Liver (tissue), 9 donors: ENCODE results near the gene STK32C. TPM values are rescaled to one million over a fixed set of nuclear protein-coding genes. Genes with fewer than 3 reads are reported as not detected.

ENCODE experiments used
- DNase-seq: peaks from one replicate; pipeline ENCODE4 v3.0.0-alpha.2; 2017; ENCODE audit warnings: low spot score
- H3K27ac ChIP-seq, 2 donors: one replicate each; pipeline ENCODE4 v1.7.0; 2013; ENCODE audit warnings: inconsistent platforms in 2 of 2, low read length in 2 of 2, control low read depth in 1 of 2, low read depth in 1 of 2, mild to moderate bottlenecking in 1 of 2
- H3K27me3 ChIP-seq, 4 donors: one replicate each; pipeline versions ENCODE4 v1.6.1 to v1.7.0; 2013; ENCODE audit warnings: low read length in 3 of 4, inconsistent platforms in 1 of 4, mild to moderate bottlenecking in 1 of 4, moderate library complexity in 1 of 4; ENCODE audit not compliant: control insufficient read depth in 4 of 4, insufficient read depth in 4 of 4
- H3K36me3 ChIP-seq, 4 donors: one replicate each; pipeline versions ENCODE4 v1.6.1 to v1.7.0; 2013; ENCODE audit warnings: low read length in 3 of 4, mild to moderate bottlenecking in 3 of 4, low read depth in 1 of 4, moderate library complexity in 1 of 4; ENCODE audit not compliant: control insufficient read depth in 4 of 4, insufficient read depth in 3 of 4
- H3K4me1 ChIP-seq, 4 donors: one replicate each; pipeline versions ENCODE4 v1.6.1 to v1.7.0; 2013; ENCODE audit warnings: low read length in 3 of 4, mild to moderate bottlenecking in 3 of 4, moderate library complexity in 1 of 4; ENCODE audit not compliant: control insufficient read depth in 4 of 4, insufficient read depth in 4 of 4
- H3K4me3 ChIP-seq, 3 donors: one replicate each; pipeline versions ENCODE4 v1.6.1 to v1.7.0; 2013; ENCODE audit warnings: low read length in 3 of 3, control low read depth in 1 of 3, low read depth in 1 of 3, mild to moderate bottlenecking in 1 of 3
- H3K9ac ChIP-seq, 2 donors: one replicate each; pipeline ENCODE4 v1.7.0; 2013; ENCODE audit warnings: low read length in 2 of 2, mild to moderate bottlenecking in 2 of 2, moderate library complexity in 2 of 2, control low read depth in 1 of 2, low read depth in 1 of 2
- H3K9me3 ChIP-seq, 4 donors: one replicate each; pipeline versions ENCODE4 v1.6.1 to v1.7.0; 2013; ENCODE audit warnings: low read length in 3 of 4; ENCODE audit not compliant: control insufficient read depth in 4 of 4
- EGR1 ChIP-seq, 2 donors: IDR thresholded peaks; 2 replicates each; pipeline ENCODE4 v1.6.1; 2016 to 2018; ENCODE audit warnings: antibody characterized with exemption in 2 of 2, low read depth in 2 of 2
- FOXA1 ChIP-seq: IDR thresholded peaks from 2 replicates; pipeline ENCODE4 v1.6.1; 2016; ENCODE audit warnings: antibody characterized with exemption
- FOXA2 ChIP-seq: IDR thresholded peaks from 2 replicates; pipeline ENCODE4 v1.6.1; 2016; ENCODE audit warnings: antibody characterized with exemption
- GABPA ChIP-seq, 2 donors: IDR thresholded peaks in 1 of 2; conservative IDR thresholded peaks in 1 of 2; 2 replicates each; pipeline ENCODE4 v1.6.1; 2016; ENCODE audit warnings: antibody characterized with exemption in 2 of 2, mild to moderate bottlenecking in 1 of 2, moderate library complexity in 1 of 2
- HNF4A ChIP-seq, 2 donors: conservative IDR thresholded peaks; 2 replicates each; pipeline ENCODE4 v1.6.1; 2016; ENCODE audit warnings: antibody characterized with exemption in 2 of 2, mild to moderate bottlenecking in 2 of 2
- HNF4G ChIP-seq: IDR thresholded peaks from 2 replicates; pipeline ENCODE4 v1.6.1; 2016; ENCODE audit warnings: antibody characterized with exemption
- JUND ChIP-seq, 2 donors: IDR thresholded peaks; 2 replicates each; pipeline ENCODE4 v1.6.1; 2016; ENCODE audit warnings: antibody characterized with exemption in 2 of 2
- NR2F2 ChIP-seq: IDR thresholded peaks from 2 replicates; pipeline ENCODE4 v1.6.1; 2016; ENCODE audit warnings: antibody characterized with exemption
- RAD21 ChIP-seq, 2 donors: IDR thresholded peaks; 2 replicates each; pipeline ENCODE4 v1.6.1; 2016; ENCODE audit warnings: antibody characterized with exemption in 2 of 2, mild to moderate bottlenecking in 2 of 2
- RXRA ChIP-seq, 2 donors: IDR thresholded peaks; 2 replicates each; pipeline ENCODE4 v1.6.1; 2017 to 2018; ENCODE audit warnings: antibody characterized with exemption in 2 of 2, mild to moderate bottlenecking in 1 of 2
- SP1 ChIP-seq: IDR thresholded peaks from 2 replicates; pipeline ENCODE4 v1.6.1; 2018; ENCODE audit warnings: antibody characterized with exemption, mild to moderate bottlenecking
- TAF1 ChIP-seq: conservative IDR thresholded peaks from 2 replicates; pipeline ENCODE4 v1.6.1; 2016; ENCODE audit warnings: antibody characterized with exemption, mild to moderate bottlenecking
- YY1 ChIP-seq: IDR thresholded peaks from 2 replicates; pipeline ENCODE4 v1.6.1; 2016; ENCODE audit warnings: antibody characterized with exemption, mild to moderate bottlenecking
- WGBS: extraction: QIAGEN DNeasy Blood & Tissue Kit; methylation state at CpG from one replicate; pipeline ENCODE4 v1.1.7; 2013; 5-methylcytosine and 5-hydroxymethylcytosine counted together
- polyA plus RNA-seq, 2 donors: library from polyadenylated mRNA; stranded (reverse) in 1 of 2; unstranded in 1 of 2; fragments of 200-250 nt in 1 of 2; fragments of >200 nt in 1 of 2; fragmentation: Nextera tagmentation in 1 of 2; extraction: Ambion mirVana in 1 of 2; gene quantifications; one replicate each; pipeline versions ENCODE4 v1.2.1 to v1.2.3, GENCODE V29; 2013 to 2015
- total RNA-seq, 2 donors: library from RNA; depleted of rRNA; stranded (reverse); fragments of >200 nt; gene quantifications; one replicate each; pipeline ENCODE4 v1.2.3, GENCODE V29; 2014
- TF ChIP-seq, protein P1 (sequence below): fragments of 150-350 bp; IDR thresholded peaks from 2 replicates; pipeline ENCODE4 v1.5.1; 2017; ENCODE audit warnings: improper control_type of control experiment, low read depth, low read length; ENCODE audit not compliant: missing input control
- TF ChIP-seq, protein P2 (sequence below): IDR thresholded peaks from 2 replicates; pipeline ENCODE4 v1.6.1; 2016; ENCODE audit warnings: antibody characterized with exemption
- TF ChIP-seq, protein P3 (sequence below): IDR thresholded peaks from 2 replicates; pipeline ENCODE4 v1.6.1; 2016; ENCODE audit warnings: antibody characterized with exemption, mild to moderate bottlenecking
- TF ChIP-seq, protein P4 (sequence below): IDR thresholded peaks from 2 replicates; pipeline ENCODE4 v1.6.1; 2016; ENCODE audit warnings: antibody characterized with exemption
- donor health status: healthy.
- donor health status: healthy.
- donor health status: healthy.
- donor health status: healthy.
- donor health status: healthy.

Gene STK32C
- total and polyA plus RNA-seq, 4 donors: 1.8 to 4.6 (median 2.2) TPM

DNA sequence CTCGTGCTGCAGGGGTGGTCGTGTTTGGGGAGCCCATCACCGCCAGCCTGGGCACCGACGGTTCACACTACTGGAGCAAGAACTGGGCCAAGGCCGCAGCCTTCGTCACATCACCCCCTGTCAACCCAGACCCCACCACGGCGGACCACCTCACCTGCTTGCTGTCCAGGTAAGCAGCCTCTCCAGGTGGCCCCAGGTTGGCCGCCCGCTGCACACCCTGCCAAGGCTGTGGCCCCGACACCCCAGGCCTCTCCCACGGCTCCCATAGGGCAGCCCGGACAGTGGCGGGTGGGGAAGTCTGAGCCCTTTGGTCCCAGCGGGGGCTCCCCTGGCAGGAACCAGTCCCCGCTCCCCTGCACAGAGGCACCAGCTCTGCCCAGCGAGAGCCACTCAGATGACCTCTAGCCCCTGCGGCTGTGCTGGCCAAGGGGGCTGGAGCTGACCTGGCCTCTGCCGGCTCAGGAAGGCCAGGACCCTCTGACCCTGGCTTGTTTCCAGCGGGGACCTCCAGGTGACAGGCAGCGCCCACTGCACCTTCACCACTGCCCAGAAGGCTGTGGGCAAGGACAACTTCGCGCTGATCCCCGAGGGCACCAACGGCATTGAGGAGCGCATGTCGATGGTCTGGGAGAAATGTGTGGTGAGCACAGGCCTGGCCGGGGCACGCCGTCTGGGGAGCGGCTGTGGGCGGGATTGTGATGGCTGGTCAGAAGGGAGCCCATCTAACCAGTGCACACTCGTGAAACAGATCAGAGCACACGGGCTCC is 107.2 kb downstream of the STK32C start:
- Histone ChIP-seq H3K4me3 (no peak overlapping the region), H3K36me3 (no peaks in the 10 kb centered on the region), H3K4me1 (no peaks in the 10 kb centered on the region), H3K27ac (no peak overlapping the region), H3K9me3 (no peaks in the 10 kb centered on the region), H3K9ac (no peak overlapping the region), H3K27me3 (peaks cover 0 to 3% (median 0%) of the 10 kb centered on the region in 4 donors)
- 88% methylated on average over 35 of the region's 35 CpGs for WGBS
- no peak for DNase-seq
- TF ChIP-seq, protein P1, sequence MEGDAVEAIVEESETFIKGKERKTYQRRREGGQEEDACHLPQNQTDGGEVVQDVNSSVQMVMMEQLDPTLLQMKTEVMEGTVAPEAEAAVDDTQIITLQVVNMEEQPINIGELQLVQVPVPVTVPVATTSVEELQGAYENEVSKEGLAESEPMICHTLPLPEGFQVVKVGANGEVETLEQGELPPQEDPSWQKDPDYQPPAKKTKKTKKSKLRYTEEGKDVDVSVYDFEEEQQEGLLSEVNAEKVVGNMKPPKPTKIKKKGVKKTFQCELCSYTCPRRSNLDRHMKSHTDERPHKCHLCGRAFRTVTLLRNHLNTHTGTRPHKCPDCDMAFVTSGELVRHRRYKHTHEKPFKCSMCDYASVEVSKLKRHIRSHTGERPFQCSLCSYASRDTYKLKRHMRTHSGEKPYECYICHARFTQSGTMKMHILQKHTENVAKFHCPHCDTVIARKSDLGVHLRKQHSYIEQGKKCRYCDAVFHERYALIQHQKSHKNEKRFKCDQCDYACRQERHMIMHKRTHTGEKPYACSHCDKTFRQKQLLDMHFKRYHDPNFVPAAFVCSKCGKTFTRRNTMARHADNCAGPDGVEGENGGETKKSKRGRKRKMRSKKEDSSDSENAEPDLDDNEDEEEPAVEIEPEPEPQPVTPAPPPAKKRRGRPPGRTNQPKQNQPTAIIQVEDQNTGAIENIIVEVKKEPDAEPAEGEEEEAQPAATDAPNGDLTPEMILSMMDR: no peak
- TF ChIP-seq RXRA (IDR thresholded peaks at IDR 0.05) (no peak), EGR1 (IDR thresholded peaks at IDR 0.05; ENCODE audit: low read depth in 2 of 2) (no peak), YY1 (no peak), SP1 (no peak), FOXA2 (no peak), TAF1 (no peak), HNF4G (no peak), HNF4A (conservative IDR thresholded peaks at IDR 0.05) (no peak)
- TF ChIP-seq, protein P2, sequence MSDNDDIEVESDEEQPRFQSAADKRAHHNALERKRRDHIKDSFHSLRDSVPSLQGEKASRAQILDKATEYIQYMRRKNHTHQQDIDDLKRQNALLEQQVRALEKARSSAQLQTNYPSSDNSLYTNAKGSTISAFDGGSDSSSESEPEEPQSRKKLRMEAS: no peak
- TF ChIP-seq, protein P3, sequence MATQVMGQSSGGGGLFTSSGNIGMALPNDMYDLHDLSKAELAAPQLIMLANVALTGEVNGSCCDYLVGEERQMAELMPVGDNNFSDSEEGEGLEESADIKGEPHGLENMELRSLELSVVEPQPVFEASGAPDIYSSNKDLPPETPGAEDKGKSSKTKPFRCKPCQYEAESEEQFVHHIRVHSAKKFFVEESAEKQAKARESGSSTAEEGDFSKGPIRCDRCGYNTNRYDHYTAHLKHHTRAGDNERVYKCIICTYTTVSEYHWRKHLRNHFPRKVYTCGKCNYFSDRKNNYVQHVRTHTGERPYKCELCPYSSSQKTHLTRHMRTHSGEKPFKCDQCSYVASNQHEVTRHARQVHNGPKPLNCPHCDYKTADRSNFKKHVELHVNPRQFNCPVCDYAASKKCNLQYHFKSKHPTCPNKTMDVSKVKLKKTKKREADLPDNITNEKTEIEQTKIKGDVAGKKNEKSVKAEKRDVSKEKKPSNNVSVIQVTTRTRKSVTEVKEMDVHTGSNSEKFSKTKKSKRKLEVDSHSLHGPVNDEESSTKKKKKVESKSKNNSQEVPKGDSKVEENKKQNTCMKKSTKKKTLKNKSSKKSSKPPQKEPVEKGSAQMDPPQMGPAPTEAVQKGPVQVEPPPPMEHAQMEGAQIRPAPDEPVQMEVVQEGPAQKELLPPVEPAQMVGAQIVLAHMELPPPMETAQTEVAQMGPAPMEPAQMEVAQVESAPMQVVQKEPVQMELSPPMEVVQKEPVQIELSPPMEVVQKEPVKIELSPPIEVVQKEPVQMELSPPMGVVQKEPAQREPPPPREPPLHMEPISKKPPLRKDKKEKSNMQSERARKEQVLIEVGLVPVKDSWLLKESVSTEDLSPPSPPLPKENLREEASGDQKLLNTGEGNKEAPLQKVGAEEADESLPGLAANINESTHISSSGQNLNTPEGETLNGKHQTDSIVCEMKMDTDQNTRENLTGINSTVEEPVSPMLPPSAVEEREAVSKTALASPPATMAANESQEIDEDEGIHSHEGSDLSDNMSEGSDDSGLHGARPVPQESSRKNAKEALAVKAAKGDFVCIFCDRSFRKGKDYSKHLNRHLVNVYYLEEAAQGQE: no peak
- TF ChIP-seq, protein P4, sequence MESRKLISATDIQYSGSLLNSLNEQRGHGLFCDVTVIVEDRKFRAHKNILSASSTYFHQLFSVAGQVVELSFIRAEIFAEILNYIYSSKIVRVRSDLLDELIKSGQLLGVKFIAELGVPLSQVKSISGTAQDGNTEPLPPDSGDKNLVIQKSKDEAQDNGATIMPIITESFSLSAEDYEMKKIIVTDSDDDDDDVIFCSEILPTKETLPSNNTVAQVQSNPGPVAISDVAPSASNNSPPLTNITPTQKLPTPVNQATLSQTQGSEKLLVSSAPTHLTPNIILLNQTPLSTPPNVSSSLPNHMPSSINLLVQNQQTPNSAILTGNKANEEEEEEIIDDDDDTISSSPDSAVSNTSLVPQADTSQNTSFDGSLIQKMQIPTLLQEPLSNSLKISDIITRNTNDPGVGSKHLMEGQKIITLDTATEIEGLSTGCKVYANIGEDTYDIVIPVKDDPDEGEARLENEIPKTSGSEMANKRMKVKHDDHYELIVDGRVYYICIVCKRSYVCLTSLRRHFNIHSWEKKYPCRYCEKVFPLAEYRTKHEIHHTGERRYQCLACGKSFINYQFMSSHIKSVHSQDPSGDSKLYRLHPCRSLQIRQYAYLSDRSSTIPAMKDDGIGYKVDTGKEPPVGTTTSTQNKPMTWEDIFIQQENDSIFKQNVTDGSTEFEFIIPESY: no peak

DNA sequence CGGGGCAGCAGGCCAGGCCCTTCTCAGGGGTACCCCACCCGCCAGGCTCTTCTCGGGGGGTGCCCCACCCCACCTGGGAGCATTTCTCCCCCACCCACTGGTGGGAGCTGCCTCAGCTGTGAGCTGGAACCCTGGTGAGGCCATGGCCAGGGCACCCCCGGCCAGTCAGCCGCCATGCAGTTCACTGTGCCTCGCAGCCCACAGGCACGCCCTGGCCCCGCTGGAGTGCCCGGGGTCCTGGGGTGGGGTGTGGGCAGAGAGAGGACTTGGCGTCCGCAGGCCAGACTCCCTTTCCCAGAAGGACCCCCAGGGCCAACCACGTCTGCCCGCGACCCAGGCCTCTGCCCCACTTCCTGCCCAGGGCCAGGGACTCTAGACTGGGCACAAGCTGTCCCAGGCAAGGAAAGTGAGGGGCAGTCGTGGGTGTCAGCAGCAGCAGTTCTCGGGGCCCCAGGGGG is 107.9 kb downstream of the STK32C start:
- H3K36me3 ChIP-seq: no peaks in the 10 kb centered on the region
- H3K4me3 ChIP-seq: no peak overlapping the region
- WGBS: 83% methylated on average over 16 of the region's 16 CpGs
- no peak overlapping the region for H3K9ac ChIP-seq
- H3K4me1 ChIP-seq: no peaks in the 10 kb centered on the region
- DNase-seq: no peak
- H3K9me3 ChIP-seq: no peaks in the 10 kb centered on the region
- no peak overlapping the region for H3K27ac ChIP-seq
- peaks cover 0 to 3% (median 0%) of the 10 kb centered on the region in 4 donors for H3K27me3 ChIP-seq
- TF ChIP-seq, protein P4: no peak
- TF ChIP-seq JUND (IDR thresholded peaks at IDR 0.05) (no peak), FOXA2 (no peak), GABPA (IDR thresholded peaks at IDR 0.05 in 1 of 2, conservative IDR thresholded peaks at IDR 0.05 in 1 of 2) (no peak), RAD21 (IDR thresholded peaks at IDR 0.05) (no peak), HNF4G (no peak), NR2F2 (no peak), YY1 (no peak), FOXA1 (no peak), HNF4A (conservative IDR thresholded peaks at IDR 0.05) (no peak), EGR1 (IDR thresholded peaks at IDR 0.05; ENCODE audit: low read depth in 2 of 2) (no peak), SP1 (no peak)
- TF ChIP-seq, protein P2: no peak
- TF ChIP-seq, protein P3: no peak
